ENCODE results near the gene RNF150.

DNA sequence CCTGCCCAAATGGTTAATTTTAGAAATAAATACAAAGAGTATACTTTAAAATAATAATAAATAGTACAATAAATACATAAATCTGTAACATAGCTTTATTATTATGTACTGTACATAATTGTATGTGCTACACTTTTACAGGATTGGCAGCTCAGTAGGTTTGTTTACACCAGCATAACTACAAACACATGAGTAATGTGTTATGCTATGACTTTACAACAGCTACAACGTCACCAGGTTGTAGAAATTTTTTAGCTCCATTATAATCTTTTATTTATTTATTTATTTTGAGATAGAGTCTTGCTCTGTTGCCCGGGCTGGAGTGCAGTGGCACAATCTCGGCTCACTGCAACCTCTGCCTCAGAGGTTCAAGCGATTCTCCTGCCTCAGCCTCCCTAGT is 31.8 kb downstream of the RNF150 start:
- TF ChIP-seq CTCF (conservative IDR thresholded peaks at IDR 0.05): no peak
- TF ChIP-seq EZH2 (IDR thresholded peaks at IDR 0.05; ENCODE audit: low read depth): no peak

Data from PC-9 (cell line).